Adrenal gland (tissue), 12 donors: ENCODE data around the gene EFCAB8. TPM values are rescaled to one million over a fixed set of nuclear protein-coding genes. Genes with fewer than 3 reads are reported as not detected.

Experiments
- DNase-seq, 7 donors: peaks; one replicate each; pipeline ENCODE4 v3.0.0-alpha.2; 2019 to 2020
- H3K27ac ChIP-seq, 5 donors: fragments of 200-600 bp; sonication (generic) in 4 of 5; 1 replicate in 3 of 5; 2 replicates in 2 of 5; pipeline versions ENCODE4 v1.5.1 to v1.8.0; 2016 to 2020; ENCODE audit warnings: mild to moderate bottlenecking in 1 of 5
- H3K27me3 ChIP-seq: fragments of 200-600 bp; 2 replicates; pipeline ENCODE4 v1.8.0; 2021
- H3K36me3 ChIP-seq, 2 donors: fragments of 200-600 bp; replicated peaks in 1 of 2; 1 replicate in 1 of 2; 2 replicates in 1 of 2; pipeline versions ENCODE4 v1.5.1 to v1.8.0; 2018 to 2022
- H3K4me1 ChIP-seq, 2 donors: fragments of 200-600 bp; replicated peaks in 1 of 2; 1 replicate in 1 of 2; 2 replicates in 1 of 2; pipeline versions ENCODE4 v1.5.1 to v1.8.0; 2018 to 2021
- H3K4me3 ChIP-seq, 4 donors: fragments of 200-600 bp; sonication (generic) in 3 of 4; one replicate each; pipeline ENCODE4 v1.5.1; 2016 to 2018
- H3K9me3 ChIP-seq, 3 donors: fragments of 200-600 bp; sonication (generic) in 1 of 3; replicated peaks in 1 of 3; 1 replicate in 2 of 3; 2 replicates in 1 of 3; pipeline versions ENCODE4 v1.5.1 to v1.8.0; 2016 to 2021
- CTCF ChIP-seq, 6 experiments: fragments of 450-650 bp in 4 of 6; fragments of 200-600 bp in 2 of 6; sonication (generic) in 1 of 6; IDR thresholded peaks; 1 replicate in 5 of 6; 2 replicates in 1 of 6; pipeline versions ENCODE4 v1.5.1 to v1.8.0; 2016 to 2021; ENCODE audit warnings: antibody characterized with exemption in 6 of 6, mild to moderate bottlenecking in 2 of 6, moderate library complexity in 1 of 6
- POLR2A ChIP-seq, 2 donors: fragments of 450-650 bp; IDR thresholded peaks; one replicate each; pipeline ENCODE4 v1.6.1; 2017; ENCODE audit warnings: antibody characterized with exemption in 2 of 2, mild to moderate bottlenecking in 2 of 2, moderate library complexity in 1 of 2
- WGBS, 4 donors: extraction: QIAGEN DNeasy Blood & Tissue Kit in 2 of 4; methylation state at CpG; one replicate each; pipeline versions ENCODE4 v1.1.5 to v1.1.7; 2013 to 2017; 5-methylcytosine and 5-hydroxymethylcytosine counted together
- intact Hi-C, 2 donors: fragments of 100-400 bp; cut with DNase I; formaldehyde crosslinking; loops; one replicate each; pipeline versions ENCODE4 v1.14.1 to v1.15.0; 2022 to 2023
- polyA plus RNA-seq, 3 donors: library from polyadenylated mRNA; stranded (reverse); fragments of 200-250 nt in 2 of 3; fragments of 350-450 nt in 1 of 3; fragmentation: Illumina TruSeq in 1 of 3; extraction: RNeasy Lipid Tissue Mini Kit (QIAGEN cat#74804) in 1 of 3; gene quantifications; one replicate each; pipeline ENCODE4 v1.2.3, GENCODE V29; 2013 to 2014
- total RNA-seq, 9 donors: library from RNA; depleted of rRNA in 4 of 9; stranded (reverse); fragments of >200 nt in 4 of 9; fragments of 120-200 nt in 1 of 9; fragmentation: NEBNext Ultra II Directional in 1 of 9; extraction: Animal tissue kit (Norgen Biotek cat#: 25700) in 1 of 9; gene quantifications; one replicate each; pipeline versions ENCODE4 v1.1.0 to v1.2.4, GENCODE V29; 2013 to 2023
- donor health status: healthy with polysubstance abuse.
- donor health status: Bipolar disorder and iron deficiency.
- donor health status: DM: yes; HTN: yes; CAD: no.
- donor health status: DM: no; HTN: no; CAD: no.
- donor health status: DM: no; HTN: no; CAD: no.
- donor health status: DM: yes; HTN: yes; CAD: no.

The EFCAB8 gene
- total and polyA plus RNA-seq, 12 donors = 0.03 to 0.40 (median 0.06) TPM; not detected in 8

DNA sequence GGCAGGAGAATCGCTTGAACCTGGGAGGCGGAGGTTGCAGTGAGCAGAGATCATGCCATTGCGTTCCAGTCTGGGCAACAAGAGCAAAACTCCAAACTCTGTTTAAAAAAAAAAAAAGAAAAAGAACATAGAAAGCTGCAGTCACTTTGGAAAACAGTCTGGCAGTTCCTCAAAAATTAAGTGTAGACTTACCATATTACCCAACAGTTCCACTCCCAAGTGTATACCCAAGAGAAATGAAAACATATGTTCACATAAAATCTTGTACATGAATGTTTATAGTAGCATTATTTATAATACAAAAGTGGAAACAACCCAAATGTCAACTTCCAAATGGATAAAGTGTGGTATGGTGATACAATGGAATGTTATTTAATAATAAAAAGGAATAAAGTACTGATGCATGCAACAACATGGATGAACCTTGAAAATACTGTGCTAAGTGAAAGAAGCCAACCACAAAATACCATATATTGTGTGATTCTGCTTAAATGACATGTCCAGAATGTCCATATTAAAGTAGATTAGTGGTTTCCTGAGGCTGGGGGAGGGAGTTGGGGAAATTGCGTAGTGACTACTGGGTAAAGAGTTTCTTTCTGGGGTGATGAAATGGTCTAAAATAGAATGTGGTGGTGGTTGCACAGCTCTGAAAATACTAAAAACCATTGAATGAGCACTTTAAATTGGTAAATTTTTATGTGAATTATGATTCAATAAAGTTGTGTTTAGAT, 82.6 kb downstream of the EFCAB8 start:
- H3K36me3 ChIP-seq = no peaks in the 10 kb centered on the region
- H3K4me3 ChIP-seq = no peak overlapping the region
- H3K27ac ChIP-seq = no peak overlapping the region
- TF ChIP-seq POLR2A (IDR thresholded peaks at IDR 0.05) = no peak
- no peak for TF ChIP-seq CTCF (IDR thresholded peaks at IDR 0.05)
- no peaks in the 10 kb centered on the region for H3K9me3 ChIP-seq
- 70 to 90% (median 72%) methylated on average over 4 of the region's 4 CpGs for WGBS, 4 donors
- intact Hi-C loops = no loop called here
- DNase-seq = no peak
- peaks cover 4% of the 10 kb centered on the region for H3K27me3 ChIP-seq
- H3K4me1 ChIP-seq = no peaks in the 10 kb centered on the region

DNA sequence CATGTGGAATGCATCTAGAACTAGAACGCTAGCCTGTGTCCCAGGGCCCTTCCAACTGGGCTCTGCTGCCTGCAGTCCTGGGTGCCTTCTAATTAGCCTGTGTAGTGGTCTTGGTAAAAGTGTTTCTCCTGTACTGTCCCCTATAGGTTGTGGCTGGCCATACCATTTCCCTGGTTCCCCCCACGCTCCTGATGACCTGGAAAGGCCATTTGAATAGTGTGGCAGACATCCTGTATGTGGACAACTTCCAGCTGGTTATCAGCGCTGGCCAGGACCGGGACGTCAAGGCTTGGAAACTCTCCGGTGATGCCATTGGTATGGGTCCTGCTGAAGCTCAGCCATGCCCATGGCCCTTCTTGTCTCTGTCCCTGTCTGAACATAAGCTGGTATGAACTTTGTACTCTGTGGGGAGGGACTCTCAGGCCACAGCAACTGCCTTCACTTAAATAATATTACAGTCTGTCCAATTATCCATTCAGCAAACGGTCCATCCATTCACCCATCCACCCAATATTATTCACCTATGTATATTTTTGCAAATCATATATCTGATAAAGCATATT, 84.8 kb downstream of the EFCAB8 start:
- no peak overlapping the region for H3K4me3 ChIP-seq
- no peaks in the 10 kb centered on the region for H3K9me3 ChIP-seq
- intact Hi-C loops = no loop called here
- H3K4me1 ChIP-seq = no peaks in the 10 kb centered on the region
- no peak for TF ChIP-seq POLR2A (IDR thresholded peaks at IDR 0.05)
- TF ChIP-seq CTCF (IDR thresholded peaks at IDR 0.05) = no peak
- DNase-seq = no peak
- no peak overlapping the region for H3K27ac ChIP-seq
- H3K27me3 ChIP-seq = no peaks in the 10 kb centered on the region
- 73 to 83% (median 80%) methylated on average over 6 to 7 of the region's 7 CpGs for WGBS, 4 donors
- H3K36me3 ChIP-seq = no peaks in the 10 kb centered on the region

DNA sequence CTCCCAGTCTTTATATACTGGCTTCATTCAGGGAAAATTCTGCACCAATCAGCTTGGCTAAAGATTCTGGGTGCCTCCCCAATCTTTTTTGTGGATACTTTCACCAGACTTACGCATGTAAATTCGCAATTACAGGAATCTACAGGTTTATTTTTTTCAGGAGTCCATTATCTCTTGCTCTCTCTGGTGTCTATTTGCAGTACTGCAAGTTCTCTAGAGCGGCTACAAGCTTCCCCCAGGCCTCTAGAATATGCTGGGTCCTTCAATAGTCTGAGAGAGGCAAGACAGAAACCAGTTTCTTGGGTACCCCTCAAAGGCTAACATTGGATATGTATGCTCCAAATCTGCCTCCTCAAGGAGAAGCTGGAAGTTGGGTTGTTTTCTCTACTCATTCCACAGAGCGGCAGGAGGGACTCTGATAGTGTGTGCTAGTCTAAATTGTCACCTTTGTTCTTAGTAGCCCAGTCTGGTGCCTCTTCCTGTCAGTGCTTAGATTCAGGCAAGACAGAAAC, 87.0 kb downstream of the EFCAB8 start:
- WGBS, 4 donors = 42 to 55% (median 51%) methylated on average over 4 of the region's 4 CpGs

More for the DNA sequence above, 87.0 kb downstream of the EFCAB8 start:
- H3K27me3 ChIP-seq = no peaks in the 10 kb centered on the region
- no peaks in the 10 kb centered on the region for H3K36me3 ChIP-seq
- intact Hi-C loops = no loop called here
- TF ChIP-seq POLR2A (IDR thresholded peaks at IDR 0.05) (no peak), CTCF (IDR thresholded peaks at IDR 0.05) (peak in 4 of 6 experiments; percentile 7 to 24 (median 12))
- DNase-seq = no peak
- no peak overlapping the region for H3K27ac ChIP-seq
- no peaks in the 10 kb centered on the region for H3K9me3 ChIP-seq
- no peak overlapping the region for H3K4me3 ChIP-seq
- H3K4me1 ChIP-seq = no peaks in the 10 kb centered on the region
